SU-DHL-6 (cell line): Measurements from ENCODE around the gene DIPK2A.

ENCODE experiments used
- CTCF ChIP-seq: fragments of 200-600 bp; sonication (generic); IDR thresholded peaks from one replicate; pipeline ENCODE4 v1.5.1; 2017; ENCODE audit warnings: antibody characterized with exemption, mild to moderate bottlenecking, low read length, moderate library complexity; ENCODE audit not compliant: insufficient read depth, poor library complexity, severe bottlenecking
- EZH2phosphoT487 ChIP-seq: fragments of 200-600 bp; sonication (generic), shearing (Covaris generic); conservative IDR thresholded peaks from 2 replicates; pipeline ENCODE4 v1.6.1; 2018; ENCODE audit warnings: mild to moderate bottlenecking, antibody characterized with exemption, low read length, moderate library complexity, mixed read lengths

GRCh38 chr3:143928056-143928455, 43.6 kb upstream of the DIPK2A start:
- no peak for TF ChIP-seq EZH2phosphoT487
- no peak for TF ChIP-seq CTCF
